CD4-positive, alpha-beta T cell treated with Interleukin-12 subunit alpha and Interleukin-12 subunit beta, for 1 hour (primary cell): Measurements from ENCODE around the gene RIT2.
"Not testable (repeated sequence)": the region's sequence is repeated elsewhere in the genome, so short reads cannot be mapped to it uniquely, and the experiment has no call there.

Source experiments
- DNase-seq: peaks from one replicate; pipeline ENCODE4 v3.0.0-alpha.2; 2020

The RIT2 gene

GRCh38 chr18:42745171-42745570, 370.3 kb downstream of the RIT2 start:
- no peak for DNase-seq

- DNase-seq: no peak
Measured at GRCh38 chr18:42743373-42744138, 371.9 kb downstream of the RIT2 start.

- DNase-seq: no peak
Measured at GRCh38 chr18:42742969-42743368, 372.5 kb downstream of the RIT2 start.

- DNase-seq: no peak
Measured at GRCh38 chr18:42742474-42742873, 373.0 kb downstream of the RIT2 start.

- not testable (repeated sequence) for DNase-seq
Measured at GRCh38 chr18:42741805-42742347, 373.6 kb downstream of the RIT2 start.

- not testable (repeated sequence) for DNase-seq
Measured at GRCh38 chr18:42741299-42741698, 374.2 kb downstream of the RIT2 start.

- DNase-seq: no peak
Measured at GRCh38 chr18:42736074-42736473, 379.4 kb downstream of the RIT2 start.

- DNase-seq: no peak
Measured at GRCh38 chr18:42734520-42734919, 381.0 kb downstream of the RIT2 start.

- no peak for DNase-seq
Measured at GRCh38 chr18:42730272-42730671, 385.2 kb downstream of the RIT2 start.

- DNase-seq: no peak
Measured at GRCh38 chr18:42719221-42719620, 396.3 kb downstream of the RIT2 start.

- DNase-seq: no peak
Measured at GRCh38 chr18:42712065-42712464, 403.4 kb downstream of the RIT2 start.

GRCh38 chr18:42707080-42707479, 408.4 kb downstream of the RIT2 start:
- no peak for DNase-seq

GRCh38 chr18:42706618-42707017, 408.9 kb downstream of the RIT2 start:
- no peak for DNase-seq

GRCh38 chr18:42706029-42706608, 409.4 kb downstream of the RIT2 start:
- no peak for DNase-seq
